Esophagus muscularis mucosa (tissue), 4 donors: Measurements from ENCODE around the gene UST.

Source experiments
- EP300 ChIP-seq: sonication (generic); formaldehyde crosslinking; IDR thresholded peaks from one replicate; pipeline ENCODE4 v1.6.1; 2017; ENCODE audit warnings: antibody characterized with exemption
- POLR2AphosphoS5 ChIP-seq, 2 donors: sonication (generic); formaldehyde crosslinking; IDR thresholded peaks; one replicate each; pipeline ENCODE4 v1.6.1; 2017; ENCODE audit warnings: antibody characterized with exemption in 2 of 2
- TF ChIP-seq, protein P1 (sequence below), 3 experiments: fragments of 200-600 bp in 2 of 3; fragments of 450-650 bp in 1 of 3; sonication (generic) in 2 of 3; IDR thresholded peaks; one replicate each; pipeline ENCODE4 v1.5.1; 2017 to 2019; ENCODE audit warnings: antibody characterized with exemption in 3 of 3, mild to moderate bottlenecking in 2 of 3, moderate library complexity in 1 of 3

DNA sequence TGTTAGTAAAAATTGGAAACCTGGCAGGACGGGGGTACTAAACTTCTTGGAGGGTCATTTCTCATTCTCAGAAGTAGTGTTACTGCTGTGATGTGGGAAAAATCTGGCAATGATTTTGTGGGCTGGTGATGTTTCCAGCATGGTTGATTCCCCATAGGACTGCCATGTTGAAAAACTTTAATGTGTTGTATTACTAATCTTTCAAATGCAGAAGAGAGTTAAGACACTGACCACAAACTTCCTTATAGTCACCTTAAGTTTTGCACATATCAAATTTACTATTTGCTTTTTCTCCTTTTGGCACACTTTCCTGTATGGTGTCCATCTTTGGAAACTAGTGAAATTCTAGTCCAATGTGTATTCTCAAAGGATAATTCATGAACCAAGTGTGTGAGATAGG is 334.5 kb downstream of the UST start:
- TF ChIP-seq POLR2AphosphoS5 (IDR thresholded peaks at IDR 0.05): no peak
- TF ChIP-seq, protein P1, sequence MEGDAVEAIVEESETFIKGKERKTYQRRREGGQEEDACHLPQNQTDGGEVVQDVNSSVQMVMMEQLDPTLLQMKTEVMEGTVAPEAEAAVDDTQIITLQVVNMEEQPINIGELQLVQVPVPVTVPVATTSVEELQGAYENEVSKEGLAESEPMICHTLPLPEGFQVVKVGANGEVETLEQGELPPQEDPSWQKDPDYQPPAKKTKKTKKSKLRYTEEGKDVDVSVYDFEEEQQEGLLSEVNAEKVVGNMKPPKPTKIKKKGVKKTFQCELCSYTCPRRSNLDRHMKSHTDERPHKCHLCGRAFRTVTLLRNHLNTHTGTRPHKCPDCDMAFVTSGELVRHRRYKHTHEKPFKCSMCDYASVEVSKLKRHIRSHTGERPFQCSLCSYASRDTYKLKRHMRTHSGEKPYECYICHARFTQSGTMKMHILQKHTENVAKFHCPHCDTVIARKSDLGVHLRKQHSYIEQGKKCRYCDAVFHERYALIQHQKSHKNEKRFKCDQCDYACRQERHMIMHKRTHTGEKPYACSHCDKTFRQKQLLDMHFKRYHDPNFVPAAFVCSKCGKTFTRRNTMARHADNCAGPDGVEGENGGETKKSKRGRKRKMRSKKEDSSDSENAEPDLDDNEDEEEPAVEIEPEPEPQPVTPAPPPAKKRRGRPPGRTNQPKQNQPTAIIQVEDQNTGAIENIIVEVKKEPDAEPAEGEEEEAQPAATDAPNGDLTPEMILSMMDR (IDR thresholded peaks at IDR 0.05): no peak
- TF ChIP-seq EP300: no peak
